WTC11 (cell line): ENCODE results near the gene SBNO2. TPM values are rescaled to one million over a fixed set of nuclear protein-coding genes. Genes with fewer than 3 reads are reported as not detected.

Experiments used
- ATAC-seq: fragments of 200-7000 bp; cut with Tn5 transposase; 2 replicates; pipeline ENCODE4 v1.10.0; 2021; ENCODE audit warnings: mild to moderate bottlenecking, moderate library complexity
- CTCF ChIA-PET: fragments of 300-600 bp; sonication (Branson Sonifier 250); formaldehyde crosslinking; loops from one replicate; lab custom pipeline; 2021; ENCODE audit warnings: antibody characterized with exemption; lab: Charles Lee
- POLR2A ChIA-PET: fragments of 350-600 bp; sonication (Branson Sonifier 250); formaldehyde crosslinking; loops from one replicate; lab custom pipeline; 2021; ENCODE audit warnings: antibody characterized with exemption; lab: Charles Lee
- DNase-seq: peaks from one replicate; pipeline ENCODE4 v3.0.0; 2021; ENCODE audit warnings: low spot score
- H3K27ac Mint-ChIP-seq: 2 replicates; pipeline ENCODE4 v1.8.0; 2021; ENCODE audit warnings: mixed read lengths
- H3K27me3 Mint-ChIP-seq: 2 replicates; pipeline ENCODE4 v1.8.0; 2021; ENCODE audit warnings: low read depth, mild to moderate bottlenecking, moderate library complexity, mixed read lengths
- H3K36me3 Mint-ChIP-seq: 2 replicates; pipeline ENCODE4 v1.8.0; 2021; ENCODE audit warnings: mixed read lengths
- H3K4me1 Mint-ChIP-seq: 2 replicates; pipeline ENCODE4 v1.8.0; 2022; ENCODE audit warnings: mixed read lengths
- H3K4me3 Mint-ChIP-seq: 2 replicates; pipeline ENCODE4 v1.8.0; 2021; ENCODE audit warnings: mild to moderate bottlenecking, moderate library complexity, mixed read lengths
- H3K9me3 Mint-ChIP-seq: 2 replicates; pipeline ENCODE4 v1.8.0; 2021; ENCODE audit warnings: mixed read lengths
- ELF4 ChIP-seq: sonication (generic); formaldehyde crosslinking; IDR thresholded peaks from 2 replicates; pipeline ENCODE4 v1.8.1; 2022; ENCODE audit warnings: low read depth, mild to moderate bottlenecking, moderate library complexity, missing genetic modification reagents
- ESRRA ChIP-seq: sonication (generic); formaldehyde crosslinking; IDR thresholded peaks from 2 replicates; pipeline ENCODE4 v1.8.1; 2022; ENCODE audit warnings: mild to moderate bottlenecking, missing genetic modification reagents, borderline replicate concordance
- GTF2I ChIP-seq: fragments of 250-450 bp; sonication (Bioruptor Pico); conservative IDR thresholded peaks from 2 replicates; pipeline ENCODE4 v1.4.0; 2021; ENCODE audit warnings: mild to moderate bottlenecking
- HMGA2 ChIP-seq: fragments of 250-450 bp; sonication (Bioruptor Pico); IDR thresholded peaks from 2 replicates; pipeline ENCODE4 v1.4.0; 2021; ENCODE audit warnings: mild to moderate bottlenecking, moderate library complexity
- JUN ChIP-seq: sonication (generic); formaldehyde crosslinking; IDR thresholded peaks from 2 replicates; pipeline ENCODE4 v1.8.0; 2023; ENCODE audit warnings: mild to moderate bottlenecking, missing genetic modification reagents
- NFYB ChIP-seq: sonication (generic); formaldehyde crosslinking; conservative IDR thresholded peaks from 2 replicates; pipeline ENCODE4 v1.8.0; 2022; ENCODE audit warnings: low read depth, missing genetic modification reagents
- NR1H2 ChIP-seq: sonication (generic); formaldehyde crosslinking; IDR thresholded peaks from 2 replicates; pipeline ENCODE4 v1.9.0; 2021; ENCODE audit warnings: mild to moderate bottlenecking, moderate library complexity, missing genetic modification reagents
- NR2C2 ChIP-seq: sonication (generic); formaldehyde crosslinking; IDR thresholded peaks from 2 replicates; pipeline ENCODE4 v1.8.0; 2022; ENCODE audit warnings: mild to moderate bottlenecking, missing genetic modification reagents
- OVOL2 ChIP-seq: fragments of 250-450 bp; sonication (Bioruptor Pico); IDR thresholded peaks from 2 replicates; pipeline ENCODE4 v1.9.0; 2021; ENCODE audit warnings: mild to moderate bottlenecking, borderline replicate concordance
- PRRX2 ChIP-seq: fragments of 250-450 bp; sonication (Bioruptor Pico); IDR thresholded peaks from 2 replicates; pipeline ENCODE4 v1.8.0; 2021; ENCODE audit warnings: mild to moderate bottlenecking
- RORB ChIP-seq: fragments of 250-450 bp; sonication (Bioruptor Pico); IDR thresholded peaks from 2 replicates; pipeline ENCODE4 v1.9.0; 2021; ENCODE audit warnings: mild to moderate bottlenecking
- SP1 ChIP-seq: sonication (generic); formaldehyde crosslinking; conservative IDR thresholded peaks from 2 replicates; pipeline ENCODE4 v1.8.1; 2022; ENCODE audit warnings: missing genetic modification reagents
- ZBTB21 ChIP-seq: sonication (generic); formaldehyde crosslinking; IDR thresholded peaks from 2 replicates; pipeline ENCODE4 v1.8.1; 2023; ENCODE audit warnings: mild to moderate bottlenecking, missing genetic modification reagents, borderline replicate concordance
- ZNF121 ChIP-seq: sonication (generic); formaldehyde crosslinking; IDR thresholded peaks from 2 replicates; pipeline ENCODE4 v1.8.0; 2023; ENCODE audit warnings: missing genetic modification reagents
- ZNF263 ChIP-seq: sonication (generic); formaldehyde crosslinking; IDR thresholded peaks from 2 replicates; pipeline ENCODE4 v1.8.1; 2022; ENCODE audit warnings: low read depth, mild to moderate bottlenecking, moderate library complexity, missing genetic modification reagents
- total RNA-seq: library from RNA; stranded (reverse); gene quantifications from 3 replicates; pipeline ENCODE4 v1.2.3, GENCODE V29; 2021
- TF ChIP-seq, protein P1 (sequence below): fragments of 200-600 bp; IDR thresholded peaks from 2 replicates; pipeline ENCODE4 v1.8.0; 2022; ENCODE audit warnings: antibody characterized with exemption
- TF ChIP-seq, protein P2 (sequence below): fragments of 250-450 bp; sonication (Bioruptor Pico); conservative IDR thresholded peaks from 2 replicates; pipeline ENCODE4 v1.9.0; 2021; ENCODE audit warnings: mild to moderate bottlenecking
- TF ChIP-seq, protein P3 (sequence below): sonication (generic); formaldehyde crosslinking; IDR thresholded peaks from 2 replicates; pipeline ENCODE4 v1.8.1; 2022; ENCODE audit warnings: low read depth, missing genetic modification reagents, borderline replicate concordance

SBNO2 gene
- total RNA-seq, 1 experiment from 2014 or later: 57.3 TPM

DNA sequence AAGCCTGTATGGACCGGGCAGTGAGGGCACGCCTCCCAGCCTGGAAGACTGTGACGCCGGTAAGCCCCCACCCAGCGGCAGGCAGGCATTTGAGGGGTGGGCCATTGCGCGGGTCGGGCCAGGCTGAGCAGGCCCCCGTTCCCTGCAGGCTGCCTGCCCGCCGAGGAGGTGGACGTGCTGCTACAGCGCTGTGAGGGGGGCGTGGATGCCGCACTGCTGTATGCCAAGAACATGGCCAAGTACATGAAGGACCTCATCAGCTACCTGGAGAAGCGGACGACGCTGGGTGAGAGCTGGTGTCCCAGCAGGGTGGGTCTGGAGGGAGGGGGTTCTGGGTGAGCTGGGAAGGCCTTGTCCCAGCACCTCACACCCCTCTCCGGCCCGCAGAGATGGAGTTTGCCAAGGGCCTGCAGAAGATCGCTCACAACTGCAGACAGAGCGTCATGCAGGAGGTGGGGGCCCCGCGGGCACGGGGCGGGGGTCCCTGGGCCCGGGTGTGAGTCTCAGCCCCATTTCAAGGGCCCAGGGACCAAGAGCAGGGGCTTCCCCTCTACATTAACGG is 100.0 kb downstream of the SBNO2 start:
- POLR2A ChIA-PET: interaction anchor here (0.6 kb wide), 1 partner anchor 138 kb away, joined by 4 read pairs; no protein-coding TSS in a partner anchor
- Mint-ChIP-seq H3K4me1 (peaks cover 2% of the 10 kb centered on the region), H3K36me3 (peaks cover 9% of the 10 kb centered on the region), H3K27ac (no peak overlapping the region), H3K9me3 (no peaks in the 10 kb centered on the region), H3K27me3 (peaks cover 12% of the 10 kb centered on the region), H3K4me3 (no peak overlapping the region)
- DNase-seq (no peak), ATAC-seq (no peak)
- CTCF ChIA-PET: interaction anchor here (1.4 to 1.6 kb wide), 2 partner anchors 9 to 170 kb away, joined by 4 to 6 read pairs; no protein-coding TSS in a partner anchor
- TF ChIP-seq HMGA2 (no peak), PRRX2 (CRISPR knock-in tag) (no peak), RORB (CRISPR knock-in tag) (no peak), ESRRA (no peak), SP1 (CRISPR knock-in tag) (no peak), JUN (CRISPR knock-in tag) (no peak), NR1H2 (CRISPR knock-in tag) (no peak), NFYB (no peak), ELF4 (CRISPR knock-in tag) (no peak)

DNA sequence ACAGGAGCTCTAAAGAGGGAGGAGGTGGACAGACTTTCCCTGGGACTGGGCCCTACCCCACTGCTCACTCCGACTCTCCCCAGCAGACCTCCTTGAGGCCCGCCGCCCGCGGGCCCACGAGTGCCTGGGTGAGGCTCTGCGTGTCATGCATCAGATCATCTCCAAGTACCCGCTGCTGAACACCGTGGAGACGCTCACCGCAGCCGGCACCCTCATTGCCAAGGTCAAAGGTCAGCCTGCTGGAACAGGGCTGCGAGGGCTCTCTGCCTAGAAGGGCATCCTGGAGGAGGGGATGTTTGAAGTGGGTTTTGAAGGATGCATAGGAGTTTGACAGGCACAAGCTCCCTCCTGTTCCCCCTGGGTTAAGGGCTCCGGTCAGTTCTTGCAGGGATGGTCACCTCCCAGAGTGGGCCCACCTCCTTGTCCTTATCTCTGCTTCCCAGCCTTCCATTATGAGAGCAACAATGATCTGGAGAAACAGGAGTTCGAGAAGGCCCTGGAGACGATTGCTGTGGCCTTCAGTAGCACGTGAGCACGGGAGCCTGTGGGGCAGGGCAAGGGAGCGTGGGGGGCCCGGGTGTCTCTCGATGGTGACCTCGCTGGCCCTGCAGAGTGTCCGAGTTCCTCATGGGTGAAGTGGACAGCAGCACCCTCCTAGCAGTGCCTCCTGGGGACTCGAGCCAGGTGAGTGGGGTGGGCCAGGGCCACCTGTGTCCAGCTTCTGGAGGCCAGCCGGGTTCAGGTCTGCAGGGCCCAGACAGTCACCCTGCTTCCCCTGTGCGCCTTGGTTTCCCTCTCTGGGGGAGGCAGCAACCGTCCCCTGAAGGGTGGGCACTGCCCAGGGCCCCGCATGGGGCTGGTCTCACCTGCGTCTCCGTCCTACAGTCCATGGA is 100.8 kb downstream of the SBNO2 start:
- peaks cover 9% of the 10 kb centered on the region for H3K36me3 Mint-ChIP-seq
- H3K4me1 Mint-ChIP-seq: peaks cover 4% of the 10 kb centered on the region
- ATAC-seq: no peak
- H3K27me3 Mint-ChIP-seq: peaks cover 18% of the 10 kb centered on the region
- H3K9me3 Mint-ChIP-seq: no peaks in the 10 kb centered on the region
- TF ChIP-seq NR1H2 (CRISPR knock-in tag): no peak
- TF ChIP-seq OVOL2 (CRISPR knock-in tag): no peak
- TF ChIP-seq ZBTB21 (CRISPR knock-in tag): no peak
- TF ChIP-seq ZNF121: no peak
- TF ChIP-seq, all 79 proteins: peak for 0
- H3K27ac Mint-ChIP-seq: no peak overlapping the region
- ChIA-PET CTCF (interaction anchor here (1.6 kb wide), 1 partner anchor 8 kb away, joined by 6 read pairs; no protein-coding TSS in a partner anchor), POLR2A (no interaction called here)
- H3K4me3 Mint-ChIP-seq: no peak overlapping the region
- no peak for DNase-seq

DNA sequence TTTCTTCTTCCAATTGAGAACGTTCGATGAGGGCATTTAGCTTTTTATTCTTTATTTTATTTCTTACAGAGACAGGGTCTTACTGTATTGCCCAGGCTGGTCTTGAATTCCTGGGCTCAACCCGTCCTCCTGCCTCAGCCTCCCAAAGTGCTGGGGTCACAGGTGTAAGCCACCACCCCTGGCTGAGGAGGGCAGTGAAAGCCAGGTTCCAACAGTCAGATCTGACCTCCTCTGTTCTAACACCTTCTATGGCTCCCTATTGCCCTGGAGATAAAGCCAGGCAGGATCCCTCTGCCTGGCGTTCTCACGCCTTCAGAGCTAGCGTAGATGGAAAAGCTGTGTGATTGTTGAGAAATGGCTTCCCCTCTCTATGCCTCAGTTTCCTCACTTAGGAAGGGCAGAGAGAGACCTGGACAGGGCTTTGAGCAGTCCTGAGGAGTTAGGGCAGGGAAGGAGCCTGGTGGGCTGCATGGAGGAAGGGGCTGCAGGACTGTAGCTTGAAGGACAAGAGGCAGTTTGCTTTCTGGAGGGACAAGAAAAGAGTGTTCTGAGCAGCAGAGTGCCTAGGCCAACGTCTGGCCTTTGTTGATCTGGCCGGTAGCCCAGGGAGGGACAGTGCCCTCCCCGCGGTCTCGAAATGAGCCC is 101.6 kb downstream of the SBNO2 start:
- Mint-ChIP-seq H3K4me3 (peak overlapping the region; percentile 72), H3K4me1 (peaks cover 4% of the 10 kb centered on the region), H3K27ac (no peak overlapping the region), H3K9me3 (no peaks in the 10 kb centered on the region), H3K27me3 (peaks cover 21% of the 10 kb centered on the region), H3K36me3 (peaks cover 9% of the 10 kb centered on the region)
- ChIA-PET POLR2A (interaction anchor here (1.0 to 2.4 kb wide), 2 partner anchors 9 to 32 kb away, joined by 3 to 22 read pairs; no protein-coding TSS in a partner anchor), CTCF (interaction anchor here (0.7 to 2.6 kb wide), 3 partner anchors 9 to 194 kb away, joined by 3 to 45 read pairs (median 7); no protein-coding TSS in a partner anchor)
- TF ChIP-seq ESRRA (no peak), GTF2I (CRISPR knock-in tag) (peak; percentile 88), ZNF121 (peak; percentile 94), NR2C2 (no peak), ZNF263 (CRISPR knock-in tag) (no peak)
- TF ChIP-seq, protein P1, sequence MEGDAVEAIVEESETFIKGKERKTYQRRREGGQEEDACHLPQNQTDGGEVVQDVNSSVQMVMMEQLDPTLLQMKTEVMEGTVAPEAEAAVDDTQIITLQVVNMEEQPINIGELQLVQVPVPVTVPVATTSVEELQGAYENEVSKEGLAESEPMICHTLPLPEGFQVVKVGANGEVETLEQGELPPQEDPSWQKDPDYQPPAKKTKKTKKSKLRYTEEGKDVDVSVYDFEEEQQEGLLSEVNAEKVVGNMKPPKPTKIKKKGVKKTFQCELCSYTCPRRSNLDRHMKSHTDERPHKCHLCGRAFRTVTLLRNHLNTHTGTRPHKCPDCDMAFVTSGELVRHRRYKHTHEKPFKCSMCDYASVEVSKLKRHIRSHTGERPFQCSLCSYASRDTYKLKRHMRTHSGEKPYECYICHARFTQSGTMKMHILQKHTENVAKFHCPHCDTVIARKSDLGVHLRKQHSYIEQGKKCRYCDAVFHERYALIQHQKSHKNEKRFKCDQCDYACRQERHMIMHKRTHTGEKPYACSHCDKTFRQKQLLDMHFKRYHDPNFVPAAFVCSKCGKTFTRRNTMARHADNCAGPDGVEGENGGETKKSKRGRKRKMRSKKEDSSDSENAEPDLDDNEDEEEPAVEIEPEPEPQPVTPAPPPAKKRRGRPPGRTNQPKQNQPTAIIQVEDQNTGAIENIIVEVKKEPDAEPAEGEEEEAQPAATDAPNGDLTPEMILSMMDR: no peak
- TF ChIP-seq, protein P2, sequence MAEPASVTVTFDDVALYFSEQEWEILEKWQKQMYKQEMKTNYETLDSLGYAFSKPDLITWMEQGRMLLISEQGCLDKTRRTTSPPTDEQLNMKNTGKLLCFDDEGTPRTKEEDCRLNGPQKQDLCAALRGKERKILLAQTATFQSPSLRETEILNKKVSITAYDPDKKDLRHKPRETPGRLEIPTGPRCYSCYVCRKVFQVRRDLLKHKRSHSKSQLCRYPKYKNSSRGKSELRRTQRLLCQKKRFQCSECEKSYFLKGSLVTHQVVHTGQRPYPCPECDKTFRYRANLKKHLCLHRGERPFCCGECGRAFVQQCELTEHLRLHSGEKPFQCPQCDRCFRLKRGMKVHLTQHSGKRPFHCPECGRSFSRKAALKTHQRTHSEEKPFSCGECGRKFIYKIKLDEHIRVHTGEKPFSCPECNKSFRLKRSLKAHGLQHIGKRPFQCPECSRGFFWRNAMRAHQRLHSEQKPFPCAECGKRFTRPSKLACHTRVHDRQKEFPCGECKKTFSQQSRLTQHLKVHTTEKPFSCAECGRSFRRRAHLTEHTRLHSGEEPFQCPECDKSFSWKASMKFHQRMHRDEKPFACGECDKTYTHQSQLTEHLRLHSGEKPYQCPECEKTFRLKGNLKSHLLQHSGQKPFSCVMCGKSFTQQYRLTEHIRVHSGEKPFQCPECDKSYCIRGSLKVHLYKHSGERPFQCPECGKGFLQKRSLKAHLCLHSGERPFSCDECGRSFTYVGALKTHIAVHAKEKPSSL (CRISPR knock-in tag): no peak
- TF ChIP-seq, protein P3, sequence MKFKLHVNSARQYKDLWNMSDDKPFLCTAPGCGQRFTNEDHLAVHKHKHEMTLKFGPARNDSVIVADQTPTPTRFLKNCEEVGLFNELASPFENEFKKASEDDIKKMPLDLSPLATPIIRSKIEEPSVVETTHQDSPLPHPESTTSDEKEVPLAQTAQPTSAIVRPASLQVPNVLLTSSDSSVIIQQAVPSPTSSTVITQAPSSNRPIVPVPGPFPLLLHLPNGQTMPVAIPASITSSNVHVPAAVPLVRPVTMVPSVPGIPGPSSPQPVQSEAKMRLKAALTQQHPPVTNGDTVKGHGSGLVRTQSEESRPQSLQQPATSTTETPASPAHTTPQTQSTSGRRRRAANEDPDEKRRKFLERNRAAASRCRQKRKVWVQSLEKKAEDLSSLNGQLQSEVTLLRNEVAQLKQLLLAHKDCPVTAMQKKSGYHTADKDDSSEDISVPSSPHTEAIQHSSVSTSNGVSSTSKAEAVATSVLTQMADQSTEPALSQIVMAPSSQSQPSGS (CRISPR knock-in tag): no peak
- DNase-seq (no peak), ATAC-seq (no peak)
